Measurements from ENCODE around the gene INPP1. TPM values are rescaled to one million over a fixed set of nuclear protein-coding genes. Genes with fewer than 3 reads are reported as not detected.

The INPP1 gene
- total RNA-seq, 2 experiments from 2014 or later = not detected

DNA sequence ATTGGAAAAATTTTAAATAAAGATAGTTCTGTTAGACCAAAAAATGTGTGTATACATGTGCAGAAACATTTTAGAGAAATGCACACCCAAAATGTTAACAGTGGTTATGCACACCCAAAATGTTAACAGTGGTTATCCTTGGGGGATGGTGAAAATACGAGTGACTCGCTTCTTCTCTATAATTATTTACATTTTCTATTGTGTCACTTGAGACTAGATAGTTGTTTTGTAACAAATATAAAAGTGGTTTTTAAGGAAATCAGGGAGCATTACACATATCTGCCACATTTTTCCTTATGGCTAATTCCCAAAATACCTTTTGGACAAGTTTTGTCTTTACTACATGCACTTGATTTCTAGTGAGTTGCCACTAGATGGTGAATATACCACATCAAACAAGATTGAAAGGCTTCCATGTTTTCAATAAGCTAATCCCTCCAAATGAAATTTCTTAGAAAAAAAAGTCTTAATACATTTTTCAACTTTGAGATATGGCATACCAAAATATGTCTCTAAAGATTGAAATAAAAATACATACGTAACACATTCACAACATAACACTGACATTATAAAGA lies 14.7 kb upstream of the INPP1 start:
- Histone ChIP-seq H3K27ac (ENCODE audit: low read depth, low read length, poor library complexity, severe bottlenecking) (no peak overlapping the region), H4K20me1 (ENCODE audit: insufficient read depth, low read length) (no peaks in the 10 kb centered on the region), H3K4me1 (ENCODE audit: insufficient read depth, low read length, poor library complexity, severe bottlenecking) (no peaks in the 10 kb centered on the region), H3K9me3 (ENCODE audit: low read length) (no peaks in the 10 kb centered on the region), H3K4me2 (ENCODE audit: low read length) (no peak overlapping the region), H3K79me2 (ENCODE audit: insufficient read depth, low read depth, low read length) (no peaks in the 10 kb centered on the region), H3K4me3 (ENCODE audit: low read depth, low read length, poor library complexity, severe bottlenecking) (no peak overlapping the region), H3K9me2 (ENCODE audit: insufficient read depth, low read length) (no peaks in the 10 kb centered on the region), H3K36me3 (ENCODE audit: insufficient read depth, low read length) (no peaks in the 10 kb centered on the region), H2AFZ (ENCODE audit: low read length) (no peak overlapping the region)
- POLR2A ChIA-PET = no interaction called here
- CTCF ChIA-PET (ENCODE audit: unreplicated experiment) = no interaction called here
- intact Hi-C loops (cut with micrococcal nuclease; ENCODE audit: unreplicated experiment) = no loop called here
- DNase-seq (ENCODE audit: low spot score) = no peak
- BruUV-seq (replicated peaks) = no TSS peak
- TF ChIP-seq EZH2phosphoT487 (IDR thresholded peaks at IDR 0.05; ENCODE audit: borderline replicate concordance, low read depth, low read length) (no peak), CTCF (conservative IDR thresholded peaks at IDR 0.05; ENCODE audit: low read length) (0 out of 2 replicates have a peak, but pooled peaks have one; percentile 21)

DNA sequence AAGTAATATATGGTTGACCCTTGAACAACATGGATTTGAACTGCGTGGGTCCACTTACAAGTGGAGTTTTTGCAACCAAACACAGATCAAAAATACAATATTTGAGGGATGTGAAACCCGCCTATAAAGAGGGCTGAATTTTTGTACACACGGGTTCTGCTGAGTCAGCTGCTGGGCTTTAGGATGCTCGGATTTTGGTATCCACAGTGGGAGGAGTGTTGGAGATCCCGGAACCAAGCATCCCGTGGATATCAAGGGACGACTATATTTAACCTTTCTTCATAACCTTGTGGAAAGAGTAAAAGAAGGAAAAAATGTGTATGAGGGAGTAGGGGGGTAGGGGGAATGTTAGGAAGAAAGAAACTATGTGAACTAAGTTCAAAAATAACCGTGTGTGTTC lies 10.0 kb upstream of the INPP1 start:
- no peak for DNase-seq (ENCODE audit: low spot score)
- no peaks in the 10 kb centered on the region for H3K9me3 ChIP-seq (ENCODE audit: low read length)
- TF ChIP-seq CTCF (conservative IDR thresholded peaks at IDR 0.05; ENCODE audit: low read length) (no peak), EZH2phosphoT487 (IDR thresholded peaks at IDR 0.05; ENCODE audit: borderline replicate concordance, low read depth, low read length) (no peak)
- intact Hi-C loops (cut with micrococcal nuclease; ENCODE audit: unreplicated experiment) = no loop called here
- no peak overlapping the region for H3K4me2 ChIP-seq (ENCODE audit: low read length)
- no peaks in the 10 kb centered on the region for H3K36me3 ChIP-seq (ENCODE audit: insufficient read depth, low read length)
- H3K79me2 ChIP-seq (ENCODE audit: insufficient read depth, low read depth, low read length) = no peaks in the 10 kb centered on the region
- no peak overlapping the region for H3K27ac ChIP-seq (ENCODE audit: low read depth, low read length, poor library complexity, severe bottlenecking)
- ChIA-PET CTCF (ENCODE audit: unreplicated experiment) (no interaction called here), POLR2A (interaction anchor here (0.6 kb wide), 1 partner anchor 107 kb away, joined by 6 read pairs; no protein-coding TSS in a partner anchor)
- no peak overlapping the region for H3K4me3 ChIP-seq (ENCODE audit: low read depth, low read length, poor library complexity, severe bottlenecking)
- BruUV-seq (replicated peaks) = no TSS peak
- H2AFZ ChIP-seq (ENCODE audit: low read length) = no peak overlapping the region
- no peaks in the 10 kb centered on the region for H4K20me1 ChIP-seq (ENCODE audit: insufficient read depth, low read length)
- H3K4me1 ChIP-seq (ENCODE audit: insufficient read depth, low read length, poor library complexity, severe bottlenecking) = no peaks in the 10 kb centered on the region
- H3K9me2 ChIP-seq (ENCODE audit: insufficient read depth, low read length) = no peaks in the 10 kb centered on the region

- Histone ChIP-seq H3K36me3 (ENCODE audit: insufficient read depth, low read length) (no peaks in the 10 kb centered on the region), H3K4me1 (ENCODE audit: insufficient read depth, low read length, poor library complexity, severe bottlenecking) (no peaks in the 10 kb centered on the region), H4K20me1 (ENCODE audit: insufficient read depth, low read length) (no peaks in the 10 kb centered on the region), H3K79me2 (ENCODE audit: insufficient read depth, low read depth, low read length) (no peaks in the 10 kb centered on the region), H2AFZ (ENCODE audit: low read length) (no peak overlapping the region), H3K27ac (ENCODE audit: low read depth, low read length, poor library complexity, severe bottlenecking) (no peak overlapping the region), H3K4me3 (ENCODE audit: low read depth, low read length, poor library complexity, severe bottlenecking) (no peak overlapping the region), H3K9me2 (ENCODE audit: insufficient read depth, low read length) (no peaks in the 10 kb centered on the region), H3K9me3 (ENCODE audit: low read length) (no peaks in the 10 kb centered on the region), H3K4me2 (ENCODE audit: low read length) (no peak overlapping the region)
- intact Hi-C loops (cut with micrococcal nuclease; ENCODE audit: unreplicated experiment) = no loop called here
- ChIA-PET CTCF (ENCODE audit: unreplicated experiment) (no interaction called here), POLR2A (no interaction called here)
- no TSS peak for BruUV-seq (replicated peaks)
- TF ChIP-seq EZH2phosphoT487 (IDR thresholded peaks at IDR 0.05; ENCODE audit: borderline replicate concordance, low read depth, low read length) (no peak), CTCF (conservative IDR thresholded peaks at IDR 0.05; ENCODE audit: low read length) (no peak)
- DNase-seq (ENCODE audit: low spot score) = no peak
These were observed 9.5 kb upstream of the INPP1 start for GRCh38 chr2:190333928-190334327.

Data from OCI-LY7 (cell line).